NB4 (cell line): ENCODE results near the gene PAMR1.

Source experiments
- MYC ChIP-seq: IDR thresholded peaks from 2 replicates; pipeline ENCODE4 v1.6.1; 2011; ENCODE audit warnings: low read depth, low read length
- POLR2A ChIP-seq: IDR thresholded peaks from 2 replicates; pipeline ENCODE4 v1.6.1; 2011; ENCODE audit warnings: mild to moderate bottlenecking; ENCODE audit not compliant: insufficient read length; ENCODE audit errors: extremely low read depth
- TF ChIP-seq, protein P1 (sequence below): IDR thresholded peaks from one replicate; pipeline ENCODE4 v1.5.1; 2012; ENCODE audit warnings: low read depth, low read length
- TF ChIP-seq, protein P2 (sequence below): IDR thresholded peaks from 2 replicates; pipeline ENCODE4 v1.6.1; 2011; ENCODE audit warnings: low read depth, low read length

DNA sequence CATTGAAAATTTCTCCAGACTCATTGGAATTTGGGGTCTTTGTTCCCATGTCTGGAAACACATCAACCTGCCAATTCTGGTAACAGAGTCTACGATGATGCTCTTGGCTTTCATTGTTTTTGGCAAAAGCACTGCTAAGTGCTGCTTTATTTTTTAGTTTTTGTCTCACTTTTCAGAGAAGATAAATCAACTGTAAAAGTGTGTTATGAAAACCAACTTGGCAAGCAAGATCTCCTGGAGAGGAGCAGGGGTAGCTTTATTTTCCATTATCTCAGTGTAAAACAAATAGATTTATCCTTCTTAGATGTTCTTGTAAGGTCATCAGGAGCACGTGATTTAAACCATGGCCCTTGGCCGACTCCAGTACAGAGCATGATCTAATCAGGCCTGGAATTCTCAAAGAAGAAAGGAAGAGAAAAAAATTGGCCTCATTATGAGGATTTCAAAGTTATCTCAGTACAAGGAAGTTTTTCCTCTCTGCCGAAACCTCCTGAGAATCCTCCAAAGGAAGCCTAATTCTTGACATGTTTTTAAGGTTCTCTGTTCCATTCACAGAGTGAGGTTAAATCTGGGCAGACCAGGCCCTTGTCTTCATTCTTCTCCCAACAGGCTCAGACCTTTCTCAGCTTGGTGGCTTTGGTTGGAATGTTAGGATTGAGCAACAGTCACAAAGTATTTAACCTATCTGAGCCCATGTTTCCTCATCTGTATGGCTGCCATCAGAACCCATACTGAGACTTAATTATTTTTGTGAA is 16.4 kb upstream of the PAMR1 start:
- TF ChIP-seq, protein P1, sequence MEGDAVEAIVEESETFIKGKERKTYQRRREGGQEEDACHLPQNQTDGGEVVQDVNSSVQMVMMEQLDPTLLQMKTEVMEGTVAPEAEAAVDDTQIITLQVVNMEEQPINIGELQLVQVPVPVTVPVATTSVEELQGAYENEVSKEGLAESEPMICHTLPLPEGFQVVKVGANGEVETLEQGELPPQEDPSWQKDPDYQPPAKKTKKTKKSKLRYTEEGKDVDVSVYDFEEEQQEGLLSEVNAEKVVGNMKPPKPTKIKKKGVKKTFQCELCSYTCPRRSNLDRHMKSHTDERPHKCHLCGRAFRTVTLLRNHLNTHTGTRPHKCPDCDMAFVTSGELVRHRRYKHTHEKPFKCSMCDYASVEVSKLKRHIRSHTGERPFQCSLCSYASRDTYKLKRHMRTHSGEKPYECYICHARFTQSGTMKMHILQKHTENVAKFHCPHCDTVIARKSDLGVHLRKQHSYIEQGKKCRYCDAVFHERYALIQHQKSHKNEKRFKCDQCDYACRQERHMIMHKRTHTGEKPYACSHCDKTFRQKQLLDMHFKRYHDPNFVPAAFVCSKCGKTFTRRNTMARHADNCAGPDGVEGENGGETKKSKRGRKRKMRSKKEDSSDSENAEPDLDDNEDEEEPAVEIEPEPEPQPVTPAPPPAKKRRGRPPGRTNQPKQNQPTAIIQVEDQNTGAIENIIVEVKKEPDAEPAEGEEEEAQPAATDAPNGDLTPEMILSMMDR, result no peak
- no peak for TF ChIP-seq MYC
- no peak for TF ChIP-seq POLR2A
- TF ChIP-seq, protein P2, sequence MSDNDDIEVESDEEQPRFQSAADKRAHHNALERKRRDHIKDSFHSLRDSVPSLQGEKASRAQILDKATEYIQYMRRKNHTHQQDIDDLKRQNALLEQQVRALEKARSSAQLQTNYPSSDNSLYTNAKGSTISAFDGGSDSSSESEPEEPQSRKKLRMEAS, result no peak
